ENCODE results near the gene ASTN2. TPM values are rescaled to one million over a fixed set of nuclear protein-coding genes. Genes with fewer than 3 reads are reported as not detected.

The ASTN2 gene
- total and polyA plus RNA-seq, 10 donors, result 0.87 to 6.1 (median 3.7) TPM

GRCh38 chr9:117268847-117269446, 145.9 kb downstream of the ASTN2 start:
- Histone ChIP-seq H3K9me3 (no peaks in the 10 kb centered on the region), H3K4me1 (no peaks in the 10 kb centered on the region), H3K27me3 (replicated peaks in 1 of 7) (no peaks in the 10 kb centered on the region), H3K36me3 (no peaks in the 10 kb centered on the region), H3K4me3 (no peak overlapping the region), H3K27ac (no peak overlapping the region)
- WGBS, 5 donors, result 68 to 80% (median 74%) methylated on average over 9 of the region's 9 CpGs
- TF ChIP-seq POLR2A (IDR thresholded peaks at IDR 0.05), result no peak
- TF ChIP-seq POLR2AphosphoS5 (IDR thresholded peaks at IDR 0.05), result no peak
- TF ChIP-seq, protein P1, sequence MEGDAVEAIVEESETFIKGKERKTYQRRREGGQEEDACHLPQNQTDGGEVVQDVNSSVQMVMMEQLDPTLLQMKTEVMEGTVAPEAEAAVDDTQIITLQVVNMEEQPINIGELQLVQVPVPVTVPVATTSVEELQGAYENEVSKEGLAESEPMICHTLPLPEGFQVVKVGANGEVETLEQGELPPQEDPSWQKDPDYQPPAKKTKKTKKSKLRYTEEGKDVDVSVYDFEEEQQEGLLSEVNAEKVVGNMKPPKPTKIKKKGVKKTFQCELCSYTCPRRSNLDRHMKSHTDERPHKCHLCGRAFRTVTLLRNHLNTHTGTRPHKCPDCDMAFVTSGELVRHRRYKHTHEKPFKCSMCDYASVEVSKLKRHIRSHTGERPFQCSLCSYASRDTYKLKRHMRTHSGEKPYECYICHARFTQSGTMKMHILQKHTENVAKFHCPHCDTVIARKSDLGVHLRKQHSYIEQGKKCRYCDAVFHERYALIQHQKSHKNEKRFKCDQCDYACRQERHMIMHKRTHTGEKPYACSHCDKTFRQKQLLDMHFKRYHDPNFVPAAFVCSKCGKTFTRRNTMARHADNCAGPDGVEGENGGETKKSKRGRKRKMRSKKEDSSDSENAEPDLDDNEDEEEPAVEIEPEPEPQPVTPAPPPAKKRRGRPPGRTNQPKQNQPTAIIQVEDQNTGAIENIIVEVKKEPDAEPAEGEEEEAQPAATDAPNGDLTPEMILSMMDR (IDR thresholded peaks at IDR 0.05 in 8 of 11, conservative IDR thresholded peaks at IDR 0.05 in 3 of 11), result no peak
- no peak for DNase-seq
- intact Hi-C loops (cut with DNase I; ENCODE audit: low total_unique reads), result no loop called here

GRCh38 chr9:117266855-117267497, 147.9 kb downstream of the ASTN2 start:
- no peaks in the 10 kb centered on the region for H3K36me3 ChIP-seq
- TF ChIP-seq, protein P1 (IDR thresholded peaks at IDR 0.05 in 8 of 11, conservative IDR thresholded peaks at IDR 0.05 in 3 of 11), result no peak
- TF ChIP-seq POLR2A (IDR thresholded peaks at IDR 0.05) (no peak), POLR2AphosphoS5 (IDR thresholded peaks at IDR 0.05) (no peak)
- 86 to 89% (median 87%) methylated on average over 2 of the region's 2 CpGs for WGBS, 5 donors
- intact Hi-C loops (cut with DNase I; ENCODE audit: low total_unique reads), result no loop called here
- no peak overlapping the region for H3K27ac ChIP-seq
- no peak for DNase-seq
- no peaks in the 10 kb centered on the region for H3K4me1 ChIP-seq
- H3K9me3 ChIP-seq, result no peaks in the 10 kb centered on the region
- no peak overlapping the region for H3K4me3 ChIP-seq
- H3K27me3 ChIP-seq (replicated peaks in 1 of 7), result no peaks in the 10 kb centered on the region

DNA sequence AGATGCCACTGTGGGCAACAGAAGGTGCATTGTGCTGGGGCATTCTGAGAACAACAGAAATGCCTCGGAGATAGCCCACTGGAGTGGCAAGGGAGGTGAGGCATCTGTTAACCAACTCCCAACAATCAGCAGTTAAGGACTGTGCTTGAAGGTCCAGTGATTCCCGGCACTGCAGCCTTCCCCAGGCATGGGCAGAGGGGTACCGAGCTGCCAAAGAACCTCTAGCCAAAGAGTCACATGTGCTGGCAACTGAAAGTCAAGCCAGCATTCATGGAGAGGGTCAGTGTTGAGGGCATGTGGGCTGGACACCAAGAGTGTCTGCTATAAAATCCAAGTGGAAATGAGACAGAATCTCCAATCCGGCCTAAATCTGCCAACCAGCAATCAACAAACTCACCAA, 149.6 kb downstream of the ASTN2 start:
- intact Hi-C loops (cut with DNase I; ENCODE audit: low total_unique reads), result no loop called here
- Histone ChIP-seq H3K4me3 (no peak overlapping the region), H3K9me3 (no peaks in the 10 kb centered on the region), H3K36me3 (no peaks in the 10 kb centered on the region), H3K27me3 (replicated peaks in 1 of 7) (no peaks in the 10 kb centered on the region), H3K4me1 (no peaks in the 10 kb centered on the region), H3K27ac (no peak overlapping the region)
- WGBS, 5 donors, result 67 to 92% (median 81%) methylated on average over 4 of the region's 4 CpGs
- TF ChIP-seq POLR2AphosphoS5 (IDR thresholded peaks at IDR 0.05) (no peak), POLR2A (IDR thresholded peaks at IDR 0.05) (no peak)
- TF ChIP-seq, protein P1 (IDR thresholded peaks at IDR 0.05 in 8 of 11, conservative IDR thresholded peaks at IDR 0.05 in 3 of 11), result no peak
- DNase-seq, result no peak

- H3K27me3 ChIP-seq (replicated peaks in 1 of 7), result peaks cover 0 to 7% (median 0%) of the 10 kb centered on the region in 7 donors
Observed at GRCh38 chr9:117258184-117258866, 156.5 kb downstream of the ASTN2 start.

More at GRCh38 chr9:117258184-117258866, 156.5 kb downstream of the ASTN2 start:
- DNase-seq, result no peak
- no peak overlapping the region for H3K27ac ChIP-seq
- no peak overlapping the region for H3K4me3 ChIP-seq
- H3K4me1 ChIP-seq, result no peaks in the 10 kb centered on the region
- 59 to 70% (median 62%) methylated on average over 8 of the region's 8 CpGs for WGBS, 5 donors
- no peaks in the 10 kb centered on the region for H3K9me3 ChIP-seq
- no peak for TF ChIP-seq POLR2A (IDR thresholded peaks at IDR 0.05)
- TF ChIP-seq POLR2AphosphoS5 (IDR thresholded peaks at IDR 0.05), result no peak
- TF ChIP-seq, protein P1 (IDR thresholded peaks at IDR 0.05 in 8 of 11, conservative IDR thresholded peaks at IDR 0.05 in 3 of 11), result no peak
- intact Hi-C loops (cut with DNase I; ENCODE audit: low total_unique reads), result no loop called here
- no peaks in the 10 kb centered on the region for H3K36me3 ChIP-seq

Measured in spleen (tissue), 11 donors.